Epidermal melanocyte (primary cell): ENCODE data around the gene CEACAM6.
"Not testable (repeated sequence)": the region's sequence is repeated elsewhere in the genome, so short reads cannot be mapped to it uniquely, and the experiment has no call there.

Experiments used
- DNase-seq: peaks from one replicate; pipeline ENCODE4 v3.0.0; 2011; ENCODE audit warnings: low spot score; ENCODE audit not compliant: insufficient read length

The CEACAM6 gene

DNA sequence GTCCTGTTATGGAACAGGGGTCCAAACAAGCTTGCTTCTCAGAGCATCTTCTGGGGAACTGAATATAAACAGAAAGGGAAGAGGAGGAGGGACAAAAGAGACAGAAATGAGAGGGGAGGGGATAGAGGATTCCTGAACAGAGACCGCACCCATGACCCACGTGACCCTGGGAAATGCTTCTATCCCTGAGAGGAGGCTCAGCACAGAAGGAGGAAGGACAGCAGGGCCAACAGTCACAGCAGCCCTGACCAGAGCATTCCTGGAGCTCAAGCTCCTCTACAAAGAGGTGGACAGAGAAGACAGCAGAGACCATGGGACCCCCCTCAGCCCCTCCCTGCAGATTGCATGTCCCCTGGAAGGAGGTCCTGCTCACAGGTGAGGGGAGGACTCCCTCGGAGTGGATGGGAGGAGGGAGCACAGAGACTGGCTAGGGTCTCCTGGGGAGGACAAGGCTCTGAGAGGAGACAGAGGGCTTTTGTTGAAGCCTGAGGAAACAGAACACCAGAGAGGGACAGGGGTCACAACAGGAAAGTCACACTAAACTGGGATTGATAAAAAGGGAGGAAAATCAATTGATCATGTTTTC, at the start of gene CEACAM6:
Gene CEACAM6 (plus strand): TSS at position 203 of the 586 bp plus-strand sequence. CDS start 109 bp downstream, at position 312.
- DNase-seq, result no peak

GRCh38 chr19:41706741-41707501, 48.4 kb upstream of the CEACAM6 start:
- no peak for DNase-seq

DNA sequence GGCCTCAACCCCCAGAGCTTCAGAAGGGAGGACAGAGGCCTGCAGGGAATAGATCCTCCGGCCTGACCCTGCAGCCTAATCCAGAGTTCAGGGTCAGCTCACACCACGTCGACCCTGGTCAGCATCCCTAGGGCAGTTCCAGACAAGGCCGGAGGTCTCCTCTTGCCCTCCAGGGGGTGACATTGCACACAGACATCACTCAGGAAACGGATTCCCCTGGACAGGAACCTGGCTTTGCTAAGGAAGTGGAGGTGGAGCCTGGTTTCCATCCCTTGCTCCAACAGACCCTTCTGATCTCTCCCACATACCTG, 47.9 kb upstream of the CEACAM6 start:
- no peak for DNase-seq

- no peak for DNase-seq
Measured at GRCh38 chr19:41707871-41708371, 47.4 kb upstream of the CEACAM6 start.

DNA sequence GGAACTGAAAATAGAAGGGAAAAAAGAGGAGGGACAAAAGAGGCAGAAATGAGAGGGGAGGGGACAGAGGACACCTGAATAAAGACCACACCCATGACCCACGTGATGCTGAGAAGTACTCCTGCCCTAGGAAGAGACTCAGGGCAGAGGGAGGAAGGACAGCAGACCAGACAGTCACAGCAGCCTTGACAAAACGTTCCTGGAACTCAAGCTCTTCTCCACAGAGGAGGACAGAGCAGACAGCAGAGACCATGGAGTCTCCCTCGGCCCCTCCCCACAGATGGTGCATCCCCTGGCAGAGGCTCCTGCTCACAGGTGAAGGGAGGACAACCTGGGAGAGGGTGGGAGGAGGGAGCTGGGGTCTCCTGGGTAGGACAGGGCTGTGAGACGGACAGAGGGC, 46.8 kb upstream of the CEACAM6 start, which contains the start of gene CEACAM5:
Gene CEACAM5 (plus strand): TSS at position 146 of the 400 bp plus-strand sequence. CDS start 106 bp downstream, at position 252.
- DNase-seq, result no peak

DNA sequence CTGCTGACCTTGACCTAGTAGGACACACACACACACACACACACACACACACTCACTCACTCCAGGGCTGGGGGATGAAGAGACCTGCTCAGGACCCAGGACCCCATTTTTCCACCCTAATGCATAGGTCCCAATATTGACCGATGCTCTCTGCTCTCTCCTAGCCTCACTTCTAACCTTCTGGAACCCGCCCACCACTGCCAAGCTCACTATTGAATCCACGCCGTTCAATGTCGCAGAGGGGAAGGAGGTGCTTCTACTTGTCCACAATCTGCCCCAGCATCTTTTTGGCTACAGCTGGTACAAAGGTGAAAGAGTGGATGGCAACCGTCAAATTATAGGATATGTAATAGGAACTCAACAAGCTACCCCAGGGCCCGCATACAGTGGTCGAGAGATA, 45.8 kb upstream of the CEACAM6 start:
- DNase-seq, result not testable (repeated sequence)

- DNase-seq, result no peak
Measured at GRCh38 chr19:41709951-41710645, 45.2 kb upstream of the CEACAM6 start.

GRCh38 chr19:41711376-41712261, 43.7 kb upstream of the CEACAM6 start:
- no peak for DNase-seq

DNA sequence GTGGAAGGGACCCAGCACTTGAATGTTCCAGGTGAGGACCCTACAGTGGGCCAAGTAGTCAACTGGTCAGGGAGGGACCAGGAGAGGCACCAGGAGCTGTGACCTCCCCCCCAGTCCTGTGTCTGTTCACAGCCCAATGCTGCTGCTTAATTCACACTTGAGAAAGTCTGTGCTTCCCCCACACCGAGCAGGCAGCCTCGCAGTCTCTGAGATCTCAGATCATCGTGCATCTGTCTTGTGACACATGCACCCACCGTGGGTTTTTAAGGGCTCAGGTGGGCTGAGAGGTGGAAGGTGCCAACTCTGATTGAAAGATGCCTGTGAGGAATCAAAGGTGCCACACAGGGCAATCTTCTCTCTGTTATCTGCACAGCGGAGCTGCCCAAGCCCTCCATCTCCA, 40.7 kb upstream of the CEACAM6 start:
- no peak for DNase-seq

GRCh38 chr19:41718761-41719160, 36.6 kb upstream of the CEACAM6 start:
- no peak for DNase-seq

- no peak for DNase-seq
Measured at GRCh38 chr19:41720103-41720502, 35.2 kb upstream of the CEACAM6 start.

DNA sequence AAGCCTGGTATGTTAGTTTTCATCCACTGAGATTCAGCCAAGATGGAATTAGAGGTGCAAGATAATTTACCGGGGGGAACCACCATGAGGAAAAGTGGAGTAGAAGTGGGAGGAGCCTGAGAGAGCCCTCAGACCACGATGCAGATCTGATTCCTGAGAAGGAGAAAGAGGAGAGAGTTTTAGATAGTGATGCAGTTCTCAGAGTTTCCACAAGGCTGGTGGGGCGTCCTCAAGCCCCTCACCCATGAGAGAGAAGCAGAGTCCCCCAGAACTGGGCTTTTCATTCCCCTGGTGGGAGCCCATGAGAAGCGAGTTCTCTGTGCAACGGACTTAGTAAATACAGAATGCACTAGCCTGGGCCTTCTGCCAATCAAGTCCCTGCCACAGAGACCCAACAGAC, 28.8 kb upstream of the CEACAM6 start:
- DNase-seq, result no peak

DNA sequence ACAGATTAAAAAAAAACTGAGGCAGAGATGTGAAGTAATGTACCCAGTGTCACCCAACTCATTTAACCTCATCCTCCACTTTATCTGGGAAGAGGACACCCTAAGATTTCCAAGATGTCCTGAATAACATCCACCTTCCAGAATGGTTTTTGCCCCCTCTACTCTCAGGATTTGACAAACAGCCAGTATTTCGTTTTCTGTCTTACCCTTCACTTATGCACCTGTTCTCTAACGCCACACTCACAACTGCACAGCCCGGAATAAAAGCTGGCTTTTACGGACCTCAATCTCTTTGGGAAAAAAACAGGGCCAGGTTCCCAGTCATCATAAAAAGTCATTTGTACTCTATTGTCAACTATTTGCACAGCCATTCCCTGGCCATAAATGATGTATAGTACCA, 21.2 kb upstream of the CEACAM6 start:
- no peak for DNase-seq

GRCh38 chr19:41734585-41734984, 20.7 kb upstream of the CEACAM6 start:
- no peak for DNase-seq

- DNase-seq, result no peak
Measured at GRCh38 chr19:41735071-41735600, 20.2 kb upstream of the CEACAM6 start.

GRCh38 chr19:41739361-41739760, 16.0 kb upstream of the CEACAM6 start:
- no peak for DNase-seq

DNA sequence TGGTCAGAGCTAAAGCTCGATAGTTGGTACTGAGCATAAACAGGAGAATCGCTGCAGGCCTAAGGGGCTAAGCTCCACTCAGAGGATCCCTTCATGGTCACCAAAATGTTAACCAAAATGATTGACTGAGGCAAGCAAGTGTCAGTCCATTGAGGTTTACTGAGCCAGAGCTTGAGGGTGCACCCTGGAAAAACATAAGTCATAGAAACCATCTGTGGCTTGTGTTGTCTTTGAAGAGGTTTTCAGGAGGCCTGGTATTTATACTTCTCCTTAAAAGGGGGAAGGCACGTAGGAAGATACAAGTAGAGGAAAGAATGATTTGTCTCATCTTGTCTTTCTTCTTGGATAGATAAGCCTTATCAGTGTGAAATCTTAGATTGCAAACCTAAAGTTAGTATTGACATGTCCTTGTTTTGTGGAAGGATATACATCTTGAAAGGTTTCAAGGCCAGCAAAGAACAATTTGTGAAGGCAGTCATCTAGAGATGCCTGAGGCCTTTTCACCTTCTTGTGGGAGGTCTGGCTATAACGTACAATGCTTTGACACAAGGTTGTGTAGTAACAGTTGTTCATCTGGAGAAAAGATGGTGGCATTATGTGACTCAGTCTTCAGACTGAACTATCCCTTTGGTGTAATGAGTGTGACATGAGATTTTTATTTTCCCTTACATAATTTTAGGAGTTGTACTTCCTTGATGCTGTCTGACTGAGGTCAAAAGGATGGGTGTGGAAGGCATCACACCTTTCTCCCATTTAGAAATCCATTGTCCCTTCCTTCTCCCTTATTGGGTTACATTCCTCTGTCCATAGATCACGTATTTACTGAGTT, 14.7 kb upstream of the CEACAM6 start:
- no peak for DNase-seq

DNA sequence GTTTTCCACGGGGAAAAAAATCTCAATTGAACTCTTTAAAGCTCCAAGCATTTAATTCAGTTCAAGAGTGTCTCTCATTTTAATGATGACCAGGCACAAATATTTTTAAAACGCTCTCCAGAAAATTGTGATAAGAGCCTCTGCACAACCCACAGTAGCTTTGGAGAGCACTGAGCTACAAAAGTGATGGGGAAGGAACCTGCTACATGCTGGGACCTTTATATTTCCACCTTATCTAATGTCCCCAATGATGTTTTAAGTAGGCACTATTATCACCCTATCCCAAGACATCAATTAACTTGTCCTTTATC, 14.1 kb upstream of the CEACAM6 start:
- no peak for DNase-seq

DNA sequence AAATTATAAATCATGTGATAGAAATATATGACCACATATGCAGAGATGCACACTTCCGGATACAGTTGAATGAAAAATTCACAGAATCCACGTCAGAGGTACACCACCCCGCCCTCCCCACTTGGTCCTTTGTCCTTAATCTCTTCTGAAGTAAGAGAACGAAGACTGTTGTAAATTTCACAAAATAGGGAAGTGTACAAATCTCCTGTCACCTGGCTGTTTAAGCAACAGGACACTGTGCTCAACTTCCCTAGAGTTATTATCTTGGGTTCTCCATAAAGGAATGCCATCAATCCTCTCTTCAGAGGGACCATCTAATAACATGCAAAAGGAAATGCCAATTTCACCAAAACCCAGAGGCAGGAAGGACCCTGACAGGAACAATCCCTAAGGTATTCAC, 10.5 kb upstream of the CEACAM6 start:
- DNase-seq, result no peak

DNA sequence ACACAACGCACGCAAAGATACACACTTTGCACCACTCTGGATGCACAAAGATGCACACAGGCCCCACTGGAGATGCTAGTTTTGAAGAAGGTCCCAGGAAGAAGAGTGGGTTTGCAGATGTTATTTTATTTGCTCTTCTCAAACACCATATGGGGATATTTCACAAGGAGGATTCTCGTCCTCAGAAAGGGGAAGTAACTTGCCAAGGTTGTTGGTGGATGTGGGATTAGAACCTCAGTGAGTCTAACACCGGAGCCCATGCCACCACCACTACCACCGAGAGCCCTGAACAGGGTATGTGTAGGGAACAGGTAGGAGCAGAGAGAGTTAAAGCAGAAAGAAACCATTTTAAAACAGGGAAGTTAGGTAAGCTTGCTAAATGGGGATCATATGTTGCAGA, 9.6 kb upstream of the CEACAM6 start:
- no peak for DNase-seq
